Right renal cortex interstitium (tissue), 3 donors: ENCODE results near the gene GJB3. TPM values are rescaled to one million over a fixed set of nuclear protein-coding genes. Genes with fewer than 3 reads are reported as not detected.
A peak's percentile ranks its signal among the peaks of the same experiment; 100 is the strongest.
"Not testable (repeated sequence)": the region's sequence is repeated elsewhere in the genome, so short reads cannot be mapped to it uniquely, and the experiment has no call there.

ENCODE experiments used
- DNase-seq, 3 donors: peaks; one replicate each; pipeline ENCODE4 v3.0.0-alpha.2; 2013; ENCODE audit warnings: low read depth in 3 of 3, low spot score in 2 of 3
- polyA plus RNA-seq, 3 donors: library from polyadenylated mRNA; unstranded; fragments of 120-200 nt; gene quantifications; one replicate each; pipeline ENCODE4 v1.2.1, GENCODE V29; 2013; ENCODE audit not compliant: insufficient read length in 3 of 3

Gene GJB3
- polyA plus RNA-seq, 3 donors: 0.10 to 0.38 (median 0.15) TPM

GRCh38 chr1:34785231-34785874 is 4.3 kb downstream of the GJB3 start:
- DNase-seq: no peak

DNA sequence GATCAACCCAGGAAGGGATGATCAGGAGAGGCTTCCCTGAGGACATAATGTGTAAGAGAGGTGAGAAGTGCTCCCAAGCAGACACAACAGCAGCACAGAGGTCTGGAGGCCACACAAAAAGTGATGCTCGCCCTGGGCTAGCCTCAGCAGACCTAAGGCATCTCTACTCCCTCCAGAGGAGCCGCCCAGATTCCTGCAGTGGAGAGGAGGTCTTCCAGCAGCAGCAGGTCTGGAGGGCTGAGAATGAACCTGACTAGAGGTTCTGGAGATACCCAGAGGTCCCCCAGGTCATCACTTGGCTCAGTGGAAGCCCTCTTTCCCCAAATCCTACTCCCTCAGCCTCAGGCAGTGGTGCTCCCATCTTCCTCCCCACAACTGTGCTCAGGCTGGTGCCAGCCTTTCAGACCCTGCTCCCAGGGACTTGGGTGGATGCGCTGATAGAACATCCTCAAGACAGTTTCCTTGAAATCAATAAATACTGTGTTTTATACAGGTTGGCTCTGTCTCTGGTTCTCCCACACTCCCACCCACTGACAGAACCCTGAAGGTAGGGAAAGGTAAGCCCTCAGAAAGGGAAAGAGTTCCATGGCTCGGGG is 5.0 kb downstream of the GJB3 start:
- DNase-seq: no peak

DNA sequence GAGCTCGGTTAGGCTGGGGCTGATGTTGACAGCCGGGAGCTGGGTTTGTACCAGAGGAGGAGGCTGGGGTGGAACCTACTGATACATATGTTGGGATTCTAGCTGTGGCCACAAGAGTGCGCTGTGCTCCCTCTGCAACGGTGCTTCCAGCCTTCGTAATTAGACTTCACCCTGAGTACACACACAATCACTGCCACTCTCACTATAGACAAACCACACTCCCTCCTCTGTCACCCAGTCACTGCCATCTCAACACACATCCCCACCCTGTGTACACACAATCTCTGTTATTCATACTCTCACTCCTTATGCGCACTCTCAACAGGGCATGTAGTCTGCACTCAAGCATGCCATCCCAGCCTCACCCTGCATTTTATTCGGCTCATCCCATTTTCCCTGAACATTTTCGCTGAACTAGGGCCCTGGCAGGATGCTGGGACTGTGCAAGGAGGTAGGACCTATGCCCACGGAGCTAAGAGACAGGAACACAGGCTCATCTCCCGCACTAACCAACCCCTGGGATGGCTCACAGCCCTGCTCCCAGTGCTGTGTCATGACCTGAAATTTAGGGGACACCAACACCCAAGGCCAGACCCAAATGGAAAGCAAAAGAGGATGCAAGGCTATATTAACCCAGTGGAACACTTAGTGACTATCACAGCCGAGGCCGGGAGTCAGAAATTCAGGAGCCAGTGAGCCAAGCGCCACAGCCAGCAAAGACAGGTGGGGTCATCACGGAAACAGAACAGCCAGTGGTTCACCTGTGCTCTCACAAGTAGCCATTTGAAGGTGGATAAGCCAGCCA is 5.7 kb downstream of the GJB3 start:
- DNase-seq: peak; percentile 30 to 58 (median 36)

GRCh38 chr1:34787461-34788420 is 6.7 kb downstream of the GJB3 start:
- no peak for DNase-seq

GRCh38 chr1:34790985-34791384 is 10.0 kb downstream of the GJB3 start:
- DNase-seq: no peak

- no peak for DNase-seq
Measured at GRCh38 chr1:34792424-34792823, 11.4 kb downstream of the GJB3 start.

- no peak for DNase-seq
Measured at GRCh38 chr1:34792868-34793727, 12.1 kb downstream of the GJB3 start, which contains the start of gene GJA4. GJA4 (plus strand) TSS chr1:34792999; CDS start chr1:34794214, 1,215 bp downstream.

GRCh38 chr1:34794001-34794789 is 13.2 kb downstream of the GJB3 start:
- no peak for DNase-seq

- DNase-seq: no peak
Measured at GRCh38 chr1:34794790-34795180, 13.8 kb downstream of the GJB3 start.

- DNase-seq: no peak
Measured at GRCh38 chr1:34795916-34796315, 14.9 kb downstream of the GJB3 start.

DNA sequence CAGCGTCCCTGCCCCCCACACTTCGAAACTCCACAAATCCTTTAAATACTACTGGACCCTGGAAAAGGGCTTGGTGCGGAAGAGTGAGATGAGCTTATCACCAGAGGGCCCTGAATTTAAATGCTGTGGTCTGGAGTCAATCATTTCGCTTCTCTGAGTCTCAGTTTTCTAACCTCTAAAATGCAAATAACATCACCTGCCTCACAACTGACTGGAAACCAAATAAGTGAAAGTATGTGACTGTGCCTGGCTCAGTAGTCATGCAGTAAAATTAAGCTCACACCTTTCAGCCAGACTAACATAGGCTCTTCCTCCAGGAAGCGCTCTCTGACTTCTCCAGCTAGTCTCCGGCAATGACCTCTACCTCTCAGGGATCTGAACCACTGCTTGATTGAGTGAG is 16.0 kb downstream of the GJB3 start:
- no peak for DNase-seq

GRCh38 chr1:34800214-34800613 is 19.2 kb downstream of the GJB3 start:
- DNase-seq: no peak

DNA sequence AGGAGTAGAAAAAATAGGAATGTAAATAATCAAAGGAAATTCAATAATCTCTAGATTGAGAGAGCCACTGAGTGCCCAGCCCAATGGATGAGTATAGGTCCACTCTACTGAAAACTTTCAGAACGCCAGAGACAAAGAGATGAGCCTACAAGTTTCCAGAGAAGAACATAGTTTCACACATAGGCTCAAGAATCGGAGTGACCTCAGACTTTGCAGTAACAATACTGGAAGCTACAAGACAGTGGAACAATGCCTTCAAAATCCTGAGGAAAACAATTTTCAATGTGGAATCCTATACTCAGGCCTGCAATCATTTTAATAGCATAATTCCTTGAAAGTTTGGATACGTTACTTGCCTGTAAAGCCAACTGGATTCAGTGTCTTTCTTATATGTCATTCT is 22.8 kb downstream of the GJB3 start:
- no peak for DNase-seq

GRCh38 chr1:34806396-34806795 is 25.4 kb downstream of the GJB3 start:
- no peak for DNase-seq

GRCh38 chr1:34808051-34808810 is 27.2 kb downstream of the GJB3 start:
- DNase-seq: no peak

GRCh38 chr1:34810781-34811180 is 29.8 kb downstream of the GJB3 start:
- not testable (repeated sequence) for DNase-seq

DNA sequence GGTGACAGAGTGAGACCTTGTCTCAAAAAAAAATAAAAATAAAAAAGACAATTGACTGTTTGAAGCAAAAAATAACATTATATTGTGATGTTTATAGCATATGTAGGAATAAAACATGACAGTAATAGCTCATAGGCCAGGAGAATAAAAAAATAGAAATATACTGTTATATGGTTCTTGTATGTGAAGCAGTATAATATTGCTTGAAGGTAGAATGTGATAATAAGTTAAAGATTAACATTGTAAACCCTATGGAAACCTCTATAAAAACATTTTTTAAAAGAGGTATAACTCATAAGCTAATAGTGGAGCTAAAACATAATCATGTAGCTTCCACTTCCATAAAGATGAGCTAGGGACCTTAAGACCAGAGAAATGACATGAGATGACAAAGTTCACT is 35.3 kb downstream of the GJB3 start:
- no peak for DNase-seq

GRCh38 chr1:34816778-34817177 is 35.8 kb downstream of the GJB3 start:
- DNase-seq: no peak
